Suprapubic skin (tissue), 3 donors: Measurements from ENCODE around the gene TF.

Source experiments
- EP300 ChIP-seq: sonication (generic); formaldehyde crosslinking; IDR thresholded peaks from one replicate; pipeline ENCODE4 v1.6.1; 2017; ENCODE audit warnings: antibody characterized with exemption
- TF ChIP-seq, protein P1 (sequence below), 2 donors: fragments of 200-600 bp in 1 of 2; fragments of 450-650 bp in 1 of 2; sonication (generic) in 1 of 2; IDR thresholded peaks; one replicate each; pipeline ENCODE4 v1.5.1; 2016 to 2019; ENCODE audit warnings: antibody characterized with exemption in 2 of 2, mild to moderate bottlenecking in 1 of 2, moderate library complexity in 1 of 2

- TF ChIP-seq, protein P1, sequence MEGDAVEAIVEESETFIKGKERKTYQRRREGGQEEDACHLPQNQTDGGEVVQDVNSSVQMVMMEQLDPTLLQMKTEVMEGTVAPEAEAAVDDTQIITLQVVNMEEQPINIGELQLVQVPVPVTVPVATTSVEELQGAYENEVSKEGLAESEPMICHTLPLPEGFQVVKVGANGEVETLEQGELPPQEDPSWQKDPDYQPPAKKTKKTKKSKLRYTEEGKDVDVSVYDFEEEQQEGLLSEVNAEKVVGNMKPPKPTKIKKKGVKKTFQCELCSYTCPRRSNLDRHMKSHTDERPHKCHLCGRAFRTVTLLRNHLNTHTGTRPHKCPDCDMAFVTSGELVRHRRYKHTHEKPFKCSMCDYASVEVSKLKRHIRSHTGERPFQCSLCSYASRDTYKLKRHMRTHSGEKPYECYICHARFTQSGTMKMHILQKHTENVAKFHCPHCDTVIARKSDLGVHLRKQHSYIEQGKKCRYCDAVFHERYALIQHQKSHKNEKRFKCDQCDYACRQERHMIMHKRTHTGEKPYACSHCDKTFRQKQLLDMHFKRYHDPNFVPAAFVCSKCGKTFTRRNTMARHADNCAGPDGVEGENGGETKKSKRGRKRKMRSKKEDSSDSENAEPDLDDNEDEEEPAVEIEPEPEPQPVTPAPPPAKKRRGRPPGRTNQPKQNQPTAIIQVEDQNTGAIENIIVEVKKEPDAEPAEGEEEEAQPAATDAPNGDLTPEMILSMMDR (IDR thresholded peaks at IDR 0.05), result no peak
- no peak for TF ChIP-seq EP300
These were observed 80.0 kb downstream of the TF start for GRCh38 chr3:133825969-133826727.
